ENCODE measurements around the gene SMC1B.
"Not testable (repeated sequence)": the region's sequence is repeated elsewhere in the genome, so short reads cannot be mapped to it uniquely, and the experiment has no call there.

The SMC1B gene

DNA sequence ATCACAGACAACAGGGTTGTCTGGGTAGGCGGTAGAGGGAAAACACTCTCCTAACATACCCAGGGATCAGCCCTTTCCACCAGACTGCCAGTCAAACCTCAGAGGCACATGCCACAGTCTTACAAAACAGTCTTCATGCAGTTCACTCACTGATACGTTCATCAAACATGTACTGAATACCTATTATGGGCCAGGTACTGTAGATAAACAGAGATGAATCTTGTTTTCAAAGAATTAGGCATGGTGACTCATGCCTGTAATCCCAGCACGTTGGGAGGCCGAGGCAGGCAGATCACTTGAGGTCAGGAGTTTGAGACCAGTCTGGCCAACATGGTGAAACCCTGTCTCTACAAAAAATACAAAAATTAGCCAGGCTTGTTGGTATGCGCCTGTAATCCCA, 60.6 kb downstream of the SMC1B start:
- not testable (repeated sequence) for DNase-seq

DNA sequence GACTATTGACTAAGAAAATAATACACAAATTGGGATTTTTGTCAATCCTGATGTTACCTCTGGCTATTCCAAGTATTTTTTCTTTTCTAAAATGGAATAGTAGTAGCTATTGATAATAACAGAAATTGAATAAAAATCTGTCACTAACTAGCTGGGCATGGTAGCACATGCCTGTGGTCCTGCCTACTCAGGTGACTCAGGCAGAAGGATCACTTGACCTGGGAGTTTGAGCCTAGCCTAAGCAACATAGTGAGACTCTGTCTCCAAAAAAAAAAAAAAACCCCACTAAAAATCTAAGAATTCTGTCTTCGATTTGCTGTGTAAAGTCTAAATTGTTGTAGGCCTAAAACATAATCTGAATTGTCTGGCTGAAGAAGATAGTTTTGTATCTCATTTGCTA, 61.4 kb downstream of the SMC1B start:
- DNase-seq, result no peak

DNA sequence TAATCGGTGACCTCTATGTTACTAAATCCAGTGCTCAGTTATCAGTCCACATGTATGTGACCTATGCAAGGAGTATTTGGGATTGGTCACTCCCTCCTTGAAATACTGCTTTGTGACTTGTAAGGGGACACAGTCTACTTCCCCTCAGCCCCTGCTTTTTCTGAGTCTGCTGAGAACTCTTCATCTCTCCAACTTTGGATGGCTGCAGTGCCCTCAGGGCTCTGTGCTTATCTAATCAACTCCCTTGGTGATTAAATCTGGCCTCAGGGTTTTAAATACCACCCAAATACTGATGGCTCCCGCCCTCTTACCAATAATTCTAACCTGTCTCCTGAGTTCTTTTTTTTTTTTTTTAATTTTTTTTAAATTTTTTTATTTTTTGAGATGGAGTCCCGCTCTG, 63.5 kb downstream of the SMC1B start:
- no peak for DNase-seq

DNA sequence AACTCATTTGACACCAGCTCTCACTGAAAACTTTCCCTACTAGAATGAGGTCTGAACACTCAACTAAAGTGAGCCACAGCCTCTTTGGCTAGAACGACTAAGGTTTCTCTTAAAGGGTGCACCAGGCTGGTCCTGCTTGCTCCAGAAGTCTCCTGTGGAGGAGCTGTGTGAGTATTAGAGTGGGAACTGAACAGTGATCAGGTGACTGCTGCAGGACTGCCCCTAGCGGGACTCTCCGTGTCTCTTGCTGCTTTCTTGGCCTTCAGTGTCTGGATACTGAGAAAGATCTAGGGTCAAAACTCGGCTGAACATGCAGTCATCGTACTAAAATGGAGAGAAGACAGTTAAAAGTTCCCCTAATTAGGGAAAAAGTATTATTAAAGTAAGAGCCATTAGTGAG, 69.1 kb downstream of the SMC1B start:
- peak in 1 of 56 donors; percentile 3 for DNase-seq

DNA sequence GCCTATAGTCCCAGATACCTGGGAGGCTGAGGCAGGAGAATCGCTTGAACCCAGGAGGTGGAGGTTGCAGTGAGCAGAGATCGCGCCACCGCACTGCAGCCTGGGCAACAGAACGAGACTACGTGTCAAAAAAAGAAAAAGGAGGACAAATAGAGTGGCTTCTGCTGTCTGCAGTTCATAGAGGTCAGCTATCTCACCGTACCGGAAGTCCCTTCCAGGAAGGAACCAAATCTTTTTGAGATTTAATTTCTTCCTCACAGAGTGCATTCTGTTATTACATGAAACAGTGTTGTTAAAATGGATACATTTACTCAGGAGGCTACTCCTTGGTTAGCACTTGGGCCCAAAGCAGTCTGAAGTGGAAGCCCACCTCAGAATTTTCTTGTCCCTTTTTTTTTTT, 70.3 kb downstream of the SMC1B start:
- DNase-seq, result no peak

DNA sequence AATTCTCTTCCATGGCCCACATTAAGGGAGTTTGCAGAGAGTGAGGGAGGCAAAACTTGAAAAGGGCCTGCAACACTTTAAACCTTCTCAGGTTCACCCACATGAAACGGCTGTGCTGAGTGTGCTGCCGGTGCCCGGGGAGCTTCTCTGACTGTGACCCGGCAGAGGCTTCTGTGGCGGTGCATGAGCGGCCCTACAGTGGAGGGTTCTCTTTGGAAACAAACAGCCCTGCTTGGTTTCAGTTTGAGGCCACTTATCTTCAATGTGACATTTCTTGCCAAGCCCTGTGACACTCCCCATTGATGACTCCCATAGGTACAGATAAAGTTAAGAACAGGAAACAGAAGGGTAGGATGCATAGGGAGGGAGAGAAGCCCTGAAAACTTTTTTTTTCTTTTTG, 71.9 kb downstream of the SMC1B start:
- DNase-seq, result no peak

DNA sequence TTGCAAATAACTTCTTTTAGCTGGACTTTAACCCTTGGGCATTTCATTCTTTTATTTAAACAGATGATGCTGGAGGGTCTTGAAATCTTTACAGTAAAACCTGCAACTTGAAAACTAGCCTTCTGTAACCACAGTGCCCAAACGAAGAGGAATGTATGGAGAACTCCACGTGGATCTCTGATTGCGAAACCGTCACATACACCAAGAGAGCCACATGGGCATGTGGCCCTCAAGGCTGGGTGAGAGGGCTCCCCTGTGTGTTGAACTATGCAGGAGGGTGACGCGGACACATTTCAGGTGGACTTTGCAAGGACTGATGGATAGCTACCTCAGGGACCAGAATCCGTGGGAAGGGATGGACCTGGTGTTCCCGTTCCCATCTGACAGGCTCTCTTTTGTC, 73.1 kb downstream of the SMC1B start:
- no peak for DNase-seq

DNA sequence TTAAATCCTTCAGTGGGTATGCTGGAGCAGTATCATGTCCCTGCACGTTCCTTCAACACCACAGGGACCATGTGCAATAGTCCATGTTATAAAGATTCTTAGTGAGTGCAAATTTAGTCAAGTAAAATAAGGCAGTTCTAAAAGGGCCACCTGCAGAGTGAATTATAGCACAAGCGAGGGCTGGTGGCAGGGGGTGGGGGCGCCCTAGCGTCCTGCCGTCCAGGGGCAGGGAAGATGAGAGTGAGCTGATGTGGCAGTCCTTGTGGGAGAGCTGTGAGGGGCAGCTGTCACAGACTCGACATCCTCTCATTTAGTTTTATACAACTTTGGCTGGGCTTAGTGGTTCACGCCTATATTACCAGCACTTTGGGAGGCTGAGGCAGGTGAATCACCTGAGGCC, 74.6 kb downstream of the SMC1B start:
- no peak for DNase-seq

DNA sequence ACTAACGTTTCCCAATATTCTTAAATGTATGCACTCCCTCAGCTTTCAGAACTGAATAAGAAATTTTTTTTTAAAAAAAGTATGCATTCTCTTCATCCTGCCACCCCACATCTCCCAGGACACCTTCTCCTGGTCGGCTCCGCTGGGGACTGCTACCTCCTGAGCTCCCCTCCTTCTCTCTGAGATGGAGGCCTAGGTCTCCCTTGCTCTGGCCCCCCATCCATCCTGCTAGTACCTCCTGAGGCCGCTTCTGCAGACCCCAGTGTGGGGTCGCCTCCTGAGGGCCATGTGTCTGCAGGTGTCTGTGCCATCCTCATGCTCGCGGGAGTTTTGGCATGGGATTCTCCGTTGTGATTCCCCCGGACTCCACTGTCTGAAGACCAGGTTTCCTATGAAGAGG, 75.9 kb downstream of the SMC1B start:
- no peak for DNase-seq

DNA sequence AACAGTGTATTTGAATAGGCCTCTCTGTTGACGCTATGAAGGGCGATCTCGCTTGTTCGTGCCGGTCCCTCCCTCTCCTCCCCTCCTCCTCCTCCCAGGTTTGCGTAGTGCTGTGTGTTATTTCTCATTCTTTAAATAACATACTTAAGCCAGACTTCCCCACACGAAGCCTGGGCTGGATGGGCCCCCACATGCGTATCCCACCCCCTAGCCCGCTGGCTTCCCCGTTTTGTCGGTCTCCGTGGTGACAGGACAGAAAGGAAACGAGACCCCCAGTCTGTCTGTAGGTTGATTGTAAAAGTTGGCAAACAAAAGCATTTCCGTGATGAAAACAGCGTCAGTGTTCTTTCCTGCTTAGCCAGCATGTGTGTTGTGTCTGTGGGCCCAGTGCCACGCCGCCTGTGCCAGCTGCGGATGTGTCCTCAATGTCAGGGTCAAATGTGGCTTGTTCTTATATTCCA, 76.4 kb downstream of the SMC1B start:
- DNase-seq, result peak in 24 of 56 donors; percentile 3 to 60 (median 25)

DNA sequence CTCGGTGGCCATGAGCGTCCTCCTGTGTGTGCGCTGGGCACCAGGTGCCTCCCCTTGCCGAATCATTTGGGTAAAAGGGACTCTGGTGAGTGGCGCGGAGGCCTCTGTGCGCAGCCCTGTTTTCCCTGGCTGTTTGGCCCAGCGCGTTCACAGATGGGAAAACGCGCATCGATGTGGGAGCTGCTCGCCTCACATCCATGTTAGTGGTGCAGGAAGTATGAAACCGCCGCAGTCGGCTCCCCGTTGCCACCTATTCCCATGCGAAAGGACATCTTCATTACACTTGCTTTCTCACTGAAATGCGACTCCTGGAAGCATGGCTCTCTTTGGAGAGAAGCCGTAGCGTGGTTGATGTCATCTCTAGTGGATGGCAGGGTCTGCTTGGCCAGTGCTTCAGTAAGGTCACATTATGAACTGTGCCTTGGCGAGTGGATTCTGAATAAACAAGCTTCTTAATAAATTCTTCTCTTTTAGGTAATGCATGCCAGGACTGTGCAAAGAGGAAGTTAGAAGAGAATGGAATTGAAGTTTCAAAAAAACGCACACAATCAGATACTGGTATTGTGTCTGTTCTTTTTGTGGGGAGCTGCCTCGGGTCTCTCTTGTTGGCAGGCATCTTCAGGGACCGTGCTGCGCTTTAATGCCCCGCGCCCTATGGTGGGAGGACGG, 77.4 kb downstream of the SMC1B start:
- DNase-seq, result no peak

DNA sequence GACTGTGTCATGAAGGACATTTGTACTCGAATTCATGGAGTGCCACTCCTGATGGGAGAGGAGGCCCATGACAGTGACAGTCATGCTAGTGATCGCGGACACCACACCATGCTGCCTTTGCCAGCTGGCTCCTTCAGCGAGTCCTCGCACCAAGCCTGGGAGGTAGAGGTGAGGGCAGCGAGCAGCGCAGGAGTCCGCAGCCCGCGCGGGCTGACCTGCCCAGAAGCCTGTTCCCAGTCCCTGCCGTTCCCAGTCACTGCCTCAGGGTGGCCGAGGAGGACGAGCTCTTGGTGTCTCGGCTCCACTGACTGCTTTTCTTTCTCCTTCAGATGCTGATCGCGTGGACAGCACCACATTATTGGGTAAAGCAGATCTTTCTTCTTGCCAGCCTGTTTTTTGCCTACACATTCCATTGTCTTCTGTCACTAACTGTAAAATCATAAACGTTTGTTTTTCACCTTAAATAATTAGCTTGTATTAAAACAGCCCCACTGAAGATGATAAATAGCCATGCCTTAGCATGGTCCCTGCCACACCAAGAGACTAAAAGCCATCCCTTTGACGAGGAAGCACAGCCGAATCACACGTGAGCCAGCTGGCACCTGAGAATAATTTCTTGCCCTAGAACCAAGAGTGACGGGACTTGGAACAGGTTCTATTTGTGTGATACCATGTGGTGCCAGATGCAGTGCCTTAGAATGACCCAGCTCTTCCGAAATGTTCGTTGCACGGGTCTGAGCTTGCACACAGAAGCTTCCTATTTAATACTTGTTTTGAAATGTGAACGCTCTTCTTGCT, 78.2 kb downstream of the SMC1B start:
- DNase-seq, result peak in 1 of 56 donors; percentile 2

DNA sequence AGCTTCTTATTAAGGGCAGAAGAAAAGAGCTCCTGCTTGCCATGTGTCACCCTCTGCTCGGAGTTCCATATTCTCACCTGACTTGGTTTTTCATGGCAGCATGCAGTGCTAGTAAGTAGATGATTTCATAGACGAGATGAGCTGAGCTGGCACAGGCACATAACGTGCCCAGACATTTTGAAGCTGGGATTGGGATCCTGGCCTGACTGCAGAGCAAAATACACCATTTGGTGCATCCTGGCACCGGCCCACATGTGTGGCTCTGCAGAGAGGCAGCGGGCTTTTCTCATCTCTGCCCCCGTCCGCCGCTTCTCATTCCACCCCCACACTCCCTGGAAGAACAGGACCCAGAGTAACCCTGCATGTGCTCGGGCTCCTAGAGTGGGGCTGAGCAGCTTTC, 78.9 kb downstream of the SMC1B start:
- peak in 2 of 56 donors; percentile 2 to 13 for DNase-seq

DNA sequence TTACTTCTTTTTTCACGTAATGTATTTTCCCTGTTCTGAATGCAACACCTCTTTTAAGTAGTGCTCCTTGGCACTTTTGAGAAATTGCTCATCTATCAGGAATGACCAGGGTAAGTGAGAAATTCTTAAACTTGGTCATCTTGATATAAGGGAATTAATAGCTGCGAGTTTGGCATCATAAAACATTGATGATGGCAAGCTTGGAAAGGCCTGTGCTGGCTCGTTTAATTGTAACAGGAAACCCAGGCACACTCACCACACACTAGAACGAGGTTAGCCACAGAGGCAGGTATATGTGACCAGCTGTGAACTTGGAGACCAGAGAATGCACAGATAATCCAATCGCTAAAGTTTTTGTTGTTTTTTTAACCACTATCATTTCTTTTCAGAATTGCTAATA, 79.3 kb downstream of the SMC1B start:
- no peak for DNase-seq

DNA sequence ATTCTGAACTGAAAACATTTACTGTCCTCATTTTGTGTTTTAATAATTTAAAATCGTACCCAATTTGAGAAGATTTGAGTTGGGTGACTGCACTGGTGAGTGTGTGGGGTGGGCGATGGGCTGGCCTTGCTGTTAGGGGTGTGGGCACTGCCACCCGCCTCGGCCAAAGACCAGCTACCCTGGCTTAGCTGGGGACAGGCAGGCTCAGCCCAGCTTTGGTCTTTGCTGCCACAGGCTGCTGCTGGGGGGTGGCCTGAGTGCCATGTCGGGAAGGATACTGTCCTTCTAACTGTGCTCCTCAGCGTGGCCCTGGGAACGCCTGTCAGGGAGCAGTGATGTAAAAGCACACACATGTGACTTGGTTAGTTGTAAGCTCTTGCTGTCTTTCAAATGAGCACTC, 81.4 kb downstream of the SMC1B start:
- DNase-seq, result no peak

DNA sequence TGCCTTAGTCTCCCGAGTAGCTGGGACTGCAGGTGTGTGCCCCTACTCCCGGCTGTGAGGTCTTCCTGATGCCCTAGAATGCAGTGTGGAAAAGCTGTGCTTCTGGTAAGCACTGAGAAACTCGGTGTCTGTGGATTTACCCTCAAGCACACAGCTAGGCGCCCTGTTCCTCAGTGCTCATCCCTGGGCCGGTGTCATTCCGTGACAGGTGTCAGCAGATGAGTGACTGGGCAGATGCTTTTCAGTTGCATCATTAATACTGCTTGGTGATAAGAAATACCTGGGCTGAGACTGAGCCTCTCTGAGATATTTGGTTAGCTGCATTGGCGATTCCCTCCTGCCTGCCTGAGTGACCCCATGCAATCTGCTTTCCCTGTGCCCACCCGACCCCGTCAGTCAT, 81.9 kb downstream of the SMC1B start:
- no peak for DNase-seq

DNA sequence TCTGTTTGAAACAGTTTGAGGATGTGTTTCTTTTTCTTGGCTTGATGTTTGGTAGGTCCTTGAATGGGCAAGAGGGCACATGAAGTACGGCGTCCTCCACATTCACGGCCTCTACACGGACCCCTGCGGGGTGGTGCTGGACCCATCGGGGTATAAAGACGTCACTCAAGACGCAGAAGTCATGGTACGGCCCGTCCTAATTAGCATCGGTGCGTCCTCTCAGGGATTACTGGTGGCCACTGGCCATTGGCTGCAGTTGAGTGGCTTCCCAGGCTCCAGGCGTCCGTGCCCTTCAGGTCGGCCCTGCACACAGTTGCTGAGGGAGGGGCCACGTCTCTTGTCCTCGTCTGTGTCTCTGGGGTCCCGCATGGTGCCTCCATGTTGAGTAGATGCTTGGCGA, 82.9 kb downstream of the SMC1B start:
- no peak for DNase-seq

DNA sequence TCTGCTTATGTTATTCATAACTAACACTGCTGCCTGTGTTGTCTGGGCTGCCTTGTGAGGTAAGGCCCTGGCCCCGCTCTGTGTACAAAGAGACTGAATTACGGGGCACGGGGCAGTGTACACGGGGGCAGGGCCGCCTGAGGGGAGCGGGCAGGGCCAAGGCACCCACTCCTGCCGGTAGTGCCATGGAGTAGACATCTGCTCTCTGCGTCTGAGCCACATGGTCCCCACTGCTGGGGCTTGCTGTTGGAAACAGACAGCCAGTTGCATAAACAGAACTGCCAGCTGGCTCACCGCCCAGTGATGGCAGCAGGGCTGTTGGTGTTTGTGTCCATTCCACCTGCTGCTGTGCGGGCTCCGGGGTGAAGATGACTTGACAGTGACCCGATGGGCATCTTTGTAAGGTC, 83.9 kb downstream of the SMC1B start:
- peak in 43 of 56 donors; percentile 18 to 80 (median 49) for DNase-seq

DNA sequence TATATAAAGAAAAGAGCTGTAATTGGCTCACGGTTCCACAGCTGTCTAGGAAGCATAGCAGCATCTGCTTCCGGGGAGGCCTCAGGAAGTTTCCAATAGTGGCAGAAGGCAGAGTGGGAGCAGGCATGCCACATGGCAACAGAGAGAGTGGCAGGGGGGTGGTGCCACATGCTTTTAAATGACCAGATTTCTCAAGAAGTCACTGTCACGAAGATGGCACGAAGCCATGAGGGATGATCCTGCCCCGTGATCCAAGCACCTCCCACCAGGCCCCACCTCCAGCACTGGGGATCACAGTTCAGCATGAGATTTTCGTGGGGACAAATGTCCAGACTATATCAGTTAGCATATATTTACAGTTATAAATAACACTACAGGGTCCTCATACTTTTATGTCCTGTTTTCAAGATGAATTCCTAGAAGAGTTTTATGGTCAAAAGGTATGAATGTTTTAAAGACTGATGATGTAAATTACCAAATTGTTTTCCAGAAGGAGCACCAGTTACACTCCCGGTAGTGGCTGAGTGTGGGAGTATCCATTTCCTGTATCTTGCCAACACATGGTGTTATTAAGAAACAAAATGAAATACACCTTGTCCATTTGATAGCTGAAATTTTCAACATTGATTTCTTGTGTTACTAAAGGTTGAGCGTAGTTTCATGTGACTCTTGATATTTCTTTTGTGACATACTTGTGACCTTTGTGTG, 84.4 kb downstream of the SMC1B start:
- DNase-seq, result peak in 2 of 56 donors; percentile 7 to 11

DNA sequence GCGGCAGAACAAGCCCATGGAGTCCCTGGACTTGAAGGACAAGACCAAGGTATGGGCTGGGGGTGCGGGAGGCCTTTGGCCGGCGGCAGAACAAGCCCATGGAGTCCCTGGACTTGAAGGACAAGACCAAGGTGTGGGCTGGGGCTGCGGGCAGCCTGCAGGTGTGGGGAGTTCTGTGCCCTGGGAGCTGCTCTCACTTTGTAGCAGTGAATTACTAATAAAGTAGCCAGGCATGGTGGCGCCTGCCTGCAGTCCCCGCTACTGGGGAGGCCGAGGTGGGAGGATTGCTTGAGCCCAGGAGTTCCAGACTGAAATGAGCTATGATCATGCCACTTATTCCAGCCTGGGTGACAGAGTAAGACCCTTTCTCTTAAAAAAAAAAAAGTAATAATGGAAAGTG, 85.1 kb downstream of the SMC1B start:
- not testable (repeated sequence) for DNase-seq

DNA sequence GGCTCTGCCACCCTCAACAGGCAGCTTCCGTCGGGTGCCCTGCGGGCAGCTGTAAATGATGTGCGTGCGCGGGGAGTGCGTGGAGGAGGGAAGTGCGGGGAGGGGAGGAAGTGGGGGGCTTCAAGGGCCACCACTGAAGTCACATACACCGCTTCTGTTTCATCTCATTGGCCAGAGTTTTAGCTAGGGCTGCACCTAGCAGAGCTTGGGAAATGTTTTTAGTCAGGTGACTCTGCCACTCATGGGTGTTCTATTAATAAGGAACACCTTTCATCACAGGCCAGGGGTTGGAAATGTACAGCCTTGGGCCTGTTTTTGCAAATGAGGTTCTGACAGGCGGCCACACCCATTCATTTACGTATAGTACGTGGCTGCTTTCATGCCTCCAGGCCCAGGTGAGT, 89.1 kb downstream of the SMC1B start:
- no peak for DNase-seq

DNA sequence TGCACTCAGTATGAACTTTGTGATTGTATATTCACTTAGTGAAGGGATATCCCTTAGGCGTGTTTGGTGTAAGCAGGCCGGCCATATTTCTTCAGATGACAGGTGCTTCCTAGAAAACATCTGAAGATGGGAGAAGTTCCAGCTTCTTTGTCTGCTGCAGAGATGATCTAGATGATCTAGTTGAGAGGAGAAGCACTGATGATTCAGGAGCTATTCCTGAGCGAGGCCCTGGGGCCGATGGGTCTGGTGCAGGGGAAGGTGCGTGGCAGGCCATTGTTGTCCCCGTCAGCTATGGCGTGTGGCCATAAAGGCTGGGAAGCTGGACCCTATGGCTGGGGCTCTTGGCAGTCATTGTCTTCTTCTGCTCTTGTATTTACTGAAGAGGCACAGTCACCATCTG, 89.7 kb downstream of the SMC1B start:
- DNase-seq, result no peak

All from nucleus accumbens (tissue), 56 donors.